GM12872 (cell line): ENCODE results near the gene PDZRN4.

Experiments
- TF ChIP-seq, protein P1 (sequence below): IDR thresholded peaks from 3 replicates; pipeline ENCODE4 v1.5.1; 2011; ENCODE audit warnings: low read depth, mild to moderate bottlenecking, low read length, moderate library complexity; ENCODE audit not compliant: insufficient read depth

The PDZRN4 gene

DNA sequence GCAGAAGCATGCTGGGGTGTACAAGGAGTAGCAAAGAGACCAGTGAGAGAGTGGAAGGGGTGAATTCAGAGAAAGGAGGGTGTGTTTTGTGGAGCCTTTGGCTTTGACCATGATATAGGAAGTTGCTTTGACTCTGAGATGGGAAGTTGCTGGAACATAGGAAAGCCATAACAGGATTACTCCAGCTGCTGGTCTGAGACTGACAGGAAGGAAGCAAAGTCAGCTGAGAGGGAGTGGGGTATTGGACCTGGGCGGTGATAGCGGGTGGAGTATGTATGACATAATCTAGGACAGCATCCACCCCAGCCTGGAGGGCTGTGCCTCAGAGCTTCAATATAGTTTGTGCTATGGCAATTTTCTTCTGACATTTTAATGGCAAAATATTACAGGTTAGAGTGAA lies 324.4 kb downstream of the PDZRN4 start:
- TF ChIP-seq, protein P1, sequence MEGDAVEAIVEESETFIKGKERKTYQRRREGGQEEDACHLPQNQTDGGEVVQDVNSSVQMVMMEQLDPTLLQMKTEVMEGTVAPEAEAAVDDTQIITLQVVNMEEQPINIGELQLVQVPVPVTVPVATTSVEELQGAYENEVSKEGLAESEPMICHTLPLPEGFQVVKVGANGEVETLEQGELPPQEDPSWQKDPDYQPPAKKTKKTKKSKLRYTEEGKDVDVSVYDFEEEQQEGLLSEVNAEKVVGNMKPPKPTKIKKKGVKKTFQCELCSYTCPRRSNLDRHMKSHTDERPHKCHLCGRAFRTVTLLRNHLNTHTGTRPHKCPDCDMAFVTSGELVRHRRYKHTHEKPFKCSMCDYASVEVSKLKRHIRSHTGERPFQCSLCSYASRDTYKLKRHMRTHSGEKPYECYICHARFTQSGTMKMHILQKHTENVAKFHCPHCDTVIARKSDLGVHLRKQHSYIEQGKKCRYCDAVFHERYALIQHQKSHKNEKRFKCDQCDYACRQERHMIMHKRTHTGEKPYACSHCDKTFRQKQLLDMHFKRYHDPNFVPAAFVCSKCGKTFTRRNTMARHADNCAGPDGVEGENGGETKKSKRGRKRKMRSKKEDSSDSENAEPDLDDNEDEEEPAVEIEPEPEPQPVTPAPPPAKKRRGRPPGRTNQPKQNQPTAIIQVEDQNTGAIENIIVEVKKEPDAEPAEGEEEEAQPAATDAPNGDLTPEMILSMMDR = no peak

DNA sequence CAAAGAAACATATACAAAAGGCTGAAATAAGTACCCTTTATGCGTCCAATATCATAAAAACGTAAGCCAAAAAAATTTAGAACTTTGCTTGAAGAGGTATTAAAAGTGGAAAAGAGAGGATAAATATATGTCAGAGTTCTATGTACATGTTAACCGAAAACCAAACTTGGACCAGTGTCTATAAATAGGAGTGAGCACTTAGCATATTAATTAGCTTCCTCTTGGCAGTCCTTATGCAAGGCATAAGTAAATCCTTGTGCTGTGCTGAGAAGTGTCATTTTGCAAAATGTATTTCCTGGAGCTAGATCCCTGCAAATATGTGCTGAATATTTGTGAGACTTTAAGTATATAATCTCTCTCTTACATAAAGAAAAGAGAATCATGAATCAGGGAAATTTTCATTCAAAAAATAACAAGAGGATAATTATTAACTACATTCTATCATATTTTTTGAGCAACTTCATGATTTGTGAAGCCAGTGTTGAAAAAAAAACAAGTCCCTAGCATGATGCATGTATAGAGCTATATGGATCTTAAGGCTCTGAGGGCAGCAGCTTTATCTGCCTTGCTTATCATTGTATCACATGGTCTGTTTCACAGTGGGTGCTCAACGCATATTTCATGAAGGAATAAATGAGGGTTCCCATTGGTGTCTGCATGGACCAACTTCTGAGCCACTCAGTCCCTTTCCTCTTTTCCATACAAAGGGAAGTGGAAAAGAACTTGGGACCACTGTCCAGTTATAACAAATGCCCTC lies 326.1 kb downstream of the PDZRN4 start:
- TF ChIP-seq, protein P1 = no peak

DNA sequence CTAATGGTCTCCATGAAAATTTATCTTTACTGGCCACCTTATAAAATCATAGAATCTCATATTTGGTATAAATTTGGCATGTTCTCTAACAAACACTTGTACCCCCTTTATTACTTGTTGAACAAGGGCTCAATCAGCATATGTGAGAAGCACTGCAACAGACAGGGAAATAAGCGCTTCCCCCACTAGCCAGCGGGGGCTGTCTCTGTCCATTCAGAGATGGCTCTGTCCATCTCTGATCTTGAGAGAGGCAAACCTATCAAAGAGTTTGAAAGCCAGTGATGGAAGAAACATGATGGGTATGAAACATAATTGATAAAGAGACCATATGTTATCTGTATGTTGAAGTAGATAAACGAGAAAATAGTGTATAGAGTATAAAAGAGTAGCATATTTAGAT lies 326.8 kb downstream of the PDZRN4 start:
- TF ChIP-seq, protein P1 = peak; percentile 28; the same call in 1 of the 3 replicates

DNA sequence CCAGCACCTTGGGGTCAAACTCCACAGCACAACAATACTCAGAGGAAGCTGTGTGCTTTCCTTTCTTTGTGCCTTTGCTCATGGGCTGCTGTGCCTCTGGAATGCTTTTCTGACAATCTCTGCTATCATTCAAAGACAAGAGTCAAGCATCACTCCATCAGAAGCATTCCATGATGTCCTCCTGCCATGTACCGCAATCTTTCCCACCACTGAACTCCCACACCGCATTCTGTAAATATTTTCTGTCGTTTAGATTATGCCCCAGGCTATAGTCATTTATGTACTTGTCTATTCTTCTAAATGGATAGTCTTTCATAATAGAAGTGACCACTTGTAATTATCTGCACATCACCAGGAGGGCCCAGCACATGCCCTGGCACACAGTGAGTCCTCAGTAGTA lies 327.8 kb downstream of the PDZRN4 start:
- TF ChIP-seq, protein P1 = no peak

DNA sequence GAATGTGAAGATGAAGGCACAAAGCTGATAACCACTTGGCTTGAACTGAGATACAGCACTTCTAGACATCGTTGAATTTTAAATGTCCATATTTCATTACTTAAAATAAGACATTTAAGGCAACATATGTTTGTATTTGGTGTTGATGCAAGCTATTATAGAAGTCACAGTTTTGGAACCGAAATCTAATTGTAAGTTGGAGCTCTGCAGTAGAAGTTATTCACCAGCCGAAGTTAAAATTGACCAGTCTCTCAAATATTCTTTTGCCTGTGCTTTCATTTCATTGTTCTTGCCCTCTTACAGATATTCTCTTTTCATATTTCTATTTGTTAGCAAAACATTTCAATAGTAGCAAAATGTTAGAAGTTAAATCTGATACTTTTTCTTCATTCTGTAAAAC lies 332.7 kb downstream of the PDZRN4 start:
- TF ChIP-seq, protein P1 = no peak

DNA sequence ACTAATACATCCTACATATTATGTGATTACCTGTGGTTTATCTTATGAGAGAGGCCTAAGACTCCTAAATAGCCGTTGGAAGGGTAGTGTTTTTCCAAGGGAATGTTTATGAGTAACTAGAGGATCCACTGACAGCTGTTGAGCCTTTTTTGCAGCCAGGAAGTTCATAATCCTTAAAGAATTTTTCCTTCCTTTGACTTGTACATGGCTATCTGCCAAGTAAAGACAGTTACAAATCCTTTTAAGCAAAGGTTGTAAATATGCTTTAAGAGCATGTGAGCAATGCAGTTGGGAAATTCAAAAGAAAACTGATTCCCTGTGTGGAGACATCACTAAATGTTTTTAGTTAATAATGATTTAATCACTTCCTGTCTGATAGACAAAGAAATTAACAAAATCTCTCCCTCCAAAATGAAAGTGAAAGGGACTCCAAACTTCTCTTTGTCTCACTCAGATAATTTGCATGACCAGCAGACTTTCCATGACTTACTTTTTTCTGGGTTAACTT lies 333.8 kb downstream of the PDZRN4 start:
- TF ChIP-seq, protein P1 = no peak

DNA sequence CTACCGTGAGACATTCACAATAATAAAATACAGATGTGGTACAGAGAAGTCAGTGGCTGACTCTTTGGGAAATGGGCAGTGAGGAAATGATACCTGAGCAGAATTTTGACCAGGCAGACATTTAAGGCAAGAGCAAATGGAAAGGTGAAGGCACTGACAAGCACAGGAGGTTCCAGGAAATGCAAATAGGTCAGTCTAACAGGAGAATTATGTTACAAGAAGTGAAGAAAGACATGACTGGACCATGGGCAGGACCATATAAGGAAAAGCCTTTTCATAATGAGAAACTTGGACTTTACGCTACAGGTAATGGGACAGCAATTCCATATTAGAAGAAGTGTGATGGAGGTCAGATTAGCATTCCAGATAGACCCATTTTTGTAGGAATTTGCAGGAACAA lies 338.9 kb downstream of the PDZRN4 start:
- TF ChIP-seq, protein P1 = no peak
